Choroid plexus epithelial cell (primary cell): Measurements from ENCODE around the gene OCLN.
"Not testable (repeated sequence)": the region's sequence is repeated elsewhere in the genome, so short reads cannot be mapped to it uniquely, and the experiment has no call there.

Experiments used
- DNase-seq: peaks from one replicate; pipeline ENCODE4 v3.0.0-alpha.2; 2010; ENCODE audit warnings: low read depth
- H3K4me3 ChIP-seq: 2 replicates; pipeline ENCODE4 v1.5.1; 2011; ENCODE audit warnings: low read depth, mild to moderate bottlenecking, control low read depth, low read length, moderate library complexity
- CTCF ChIP-seq: conservative IDR thresholded peaks from 2 replicates; pipeline ENCODE4 v1.5.1; 2011; ENCODE audit warnings: low read depth, mild to moderate bottlenecking, control low read depth, inconsistent platforms, low read length, moderate library complexity

Gene OCLN

GRCh38 chr5:69492391-69492922 is at the start of gene OCLN:
Gene OCLN (plus strand): TSS chr5:69492790. CDS start chr5:69504245, 11,455 bp downstream.
- no peak for DNase-seq
- H3K4me3 ChIP-seq, result peak within 1 kb of the TSS; percentile 57
- no peak for TF ChIP-seq CTCF

GRCh38 chr5:69444127-69444754 is 48.3 kb upstream of the OCLN start:
- no peak for DNase-seq
- TF ChIP-seq CTCF, result no peak
- no peak overlapping the region for H3K4me3 ChIP-seq

GRCh38 chr5:69449511-69449910 is 43.1 kb upstream of the OCLN start:
- TF ChIP-seq CTCF, result no peak
- no peak overlapping the region for H3K4me3 ChIP-seq
- DNase-seq, result no peak

GRCh38 chr5:69450116-69450515 is 42.5 kb upstream of the OCLN start:
- TF ChIP-seq CTCF, result no peak
- DNase-seq, result peak; percentile 53

GRCh38 chr5:69450527-69450926 is 42.1 kb upstream of the OCLN start:
- DNase-seq, H3K4me3 ChIP-seq: not testable (repeated sequence)

More at GRCh38 chr5:69450116-69450515, 42.5 kb upstream of the OCLN start:
- H3K4me3 ChIP-seq, result no peak overlapping the region

- no peak for DNase-seq
- H3K4me3 ChIP-seq, result no peak overlapping the region
- TF ChIP-seq CTCF, result no peak
Observed at GRCh38 chr5:69451941-69452647, 40.5 kb upstream of the OCLN start.

GRCh38 chr5:69453487-69453886 is 39.1 kb upstream of the OCLN start:
- not testable (repeated sequence) for H3K4me3 ChIP-seq, DNase-seq
